Activated gamma-delta T cell (primary cell): ENCODE data around the gene GUCY1A2.

Source experiments
- DNase-seq: peaks from one replicate; lab custom pipeline; 2025; lab: John Stamatoyannopoulos, UW

Gene GUCY1A2

DNA sequence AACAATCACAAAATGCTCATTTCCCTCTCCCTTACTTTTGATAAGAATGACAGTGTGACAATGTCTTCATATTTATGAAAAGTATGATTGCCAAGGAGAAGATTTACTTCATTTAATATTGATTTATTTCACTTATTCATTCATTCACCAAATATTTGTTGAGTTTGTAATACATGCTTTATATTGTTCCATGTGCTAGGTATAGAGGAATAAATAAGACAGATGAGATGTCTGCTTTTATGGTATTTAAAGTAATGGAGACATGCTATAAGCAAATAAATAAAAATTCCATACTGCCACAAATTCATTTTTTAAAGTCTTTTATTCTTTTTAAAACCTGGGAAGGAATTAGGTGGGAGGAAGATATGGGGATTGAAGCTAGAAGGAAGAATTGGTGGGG is 289.4 kb downstream of the GUCY1A2 start:
- DNase-seq, result no peak

DNA sequence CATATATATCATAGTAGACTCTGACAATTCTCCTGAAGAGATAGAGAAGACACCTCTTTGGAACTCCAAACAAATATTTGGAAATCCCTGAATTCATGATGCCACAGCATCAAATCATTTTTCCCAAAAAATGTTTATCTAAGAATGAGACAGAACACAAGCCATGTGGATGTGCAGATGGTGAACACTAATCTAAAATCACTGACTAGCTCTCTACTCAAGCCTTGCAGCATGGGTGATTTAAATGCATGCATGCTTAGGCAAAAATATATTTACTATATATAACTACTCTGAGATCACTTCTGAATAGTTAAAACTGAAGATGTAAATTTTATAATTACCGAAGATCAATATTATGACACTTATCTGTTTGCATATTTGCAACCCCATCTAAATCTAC is 289.9 kb downstream of the GUCY1A2 start:
- DNase-seq, result no peak

DNA sequence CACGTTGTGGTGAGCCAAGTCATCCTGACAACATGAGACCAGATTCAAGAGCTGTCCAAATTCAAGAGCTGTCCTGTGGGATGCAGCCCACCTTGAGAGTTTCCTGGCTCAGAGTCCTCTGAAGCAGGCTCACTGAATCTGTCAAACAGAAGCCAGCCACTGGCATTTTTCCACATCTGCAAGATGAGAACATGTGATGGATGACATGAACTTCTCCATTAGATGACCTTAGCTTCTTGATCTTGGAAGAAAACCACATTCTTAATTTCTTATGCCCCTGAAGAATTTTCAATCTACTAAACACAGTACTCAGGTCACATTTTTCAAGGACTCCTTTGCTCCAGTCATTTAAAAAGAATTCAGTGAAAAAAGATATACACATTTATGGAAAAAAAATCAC is 291.0 kb downstream of the GUCY1A2 start:
- DNase-seq, result no peak

DNA sequence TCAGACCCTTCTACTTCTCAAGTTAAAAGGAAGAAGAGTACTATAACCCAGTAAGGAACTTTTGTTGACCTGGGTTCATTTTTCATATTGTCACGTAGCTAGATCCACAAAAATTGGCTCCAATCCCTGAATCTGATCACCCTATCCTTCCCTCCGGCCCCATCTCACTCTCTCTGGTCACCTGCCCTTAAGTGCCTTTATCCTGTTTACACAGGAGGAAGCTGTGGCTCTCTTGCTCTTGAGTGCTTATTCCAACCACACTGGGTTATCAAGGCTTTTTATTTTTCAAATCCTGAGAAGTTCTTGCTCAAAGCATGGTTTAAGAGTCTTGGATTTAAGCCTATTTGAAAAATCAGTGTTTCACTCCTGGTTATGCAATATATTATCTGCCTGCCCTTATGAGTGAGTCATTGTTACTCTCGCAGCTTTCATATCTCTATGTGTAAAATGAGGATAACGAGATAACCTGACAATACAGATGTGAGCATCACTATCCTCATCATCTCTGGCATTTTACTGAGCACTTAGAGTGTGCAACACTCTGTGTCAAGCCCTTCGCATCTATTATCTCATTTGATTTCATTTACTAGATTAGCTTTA is 293.9 kb downstream of the GUCY1A2 start:
- no peak for DNase-seq

DNA sequence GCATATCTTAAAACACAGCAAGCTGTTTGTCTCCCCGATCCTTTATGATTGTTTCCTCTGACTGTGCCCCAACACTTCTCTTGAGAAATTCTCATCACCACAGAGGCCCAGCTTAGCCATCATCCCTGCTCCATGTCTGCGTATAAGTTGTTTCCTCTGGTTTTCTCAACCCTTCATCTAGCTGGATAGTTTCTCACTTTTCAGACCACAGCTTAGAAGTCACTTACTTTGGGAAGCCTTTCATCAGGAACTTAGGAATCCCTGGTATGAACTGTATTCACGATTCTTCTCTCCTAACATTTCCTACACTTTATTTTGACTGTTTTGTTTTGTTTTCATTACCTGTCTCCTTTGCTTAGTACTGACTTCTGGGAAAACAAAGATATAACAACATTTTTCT is 295.2 kb downstream of the GUCY1A2 start:
- no peak for DNase-seq

DNA sequence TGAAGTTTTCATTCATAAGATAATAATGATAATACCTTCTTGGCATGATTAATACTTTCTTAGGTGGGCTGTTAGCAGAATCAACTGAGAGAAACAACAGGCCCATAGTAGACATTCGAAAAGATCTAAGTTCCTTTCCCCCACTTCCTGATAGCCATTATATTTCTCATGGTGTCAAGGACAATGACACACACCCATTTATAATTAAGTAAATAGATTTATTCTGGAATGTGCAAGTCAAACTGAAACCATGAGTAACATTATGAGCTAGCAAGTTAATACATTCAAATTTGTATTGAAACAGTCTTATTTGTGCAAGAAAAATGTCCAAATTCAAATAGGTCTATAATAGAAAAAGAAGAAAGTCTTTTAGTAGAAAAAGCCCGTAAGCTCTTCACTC is 301.1 kb downstream of the GUCY1A2 start:
- DNase-seq, result no peak

DNA sequence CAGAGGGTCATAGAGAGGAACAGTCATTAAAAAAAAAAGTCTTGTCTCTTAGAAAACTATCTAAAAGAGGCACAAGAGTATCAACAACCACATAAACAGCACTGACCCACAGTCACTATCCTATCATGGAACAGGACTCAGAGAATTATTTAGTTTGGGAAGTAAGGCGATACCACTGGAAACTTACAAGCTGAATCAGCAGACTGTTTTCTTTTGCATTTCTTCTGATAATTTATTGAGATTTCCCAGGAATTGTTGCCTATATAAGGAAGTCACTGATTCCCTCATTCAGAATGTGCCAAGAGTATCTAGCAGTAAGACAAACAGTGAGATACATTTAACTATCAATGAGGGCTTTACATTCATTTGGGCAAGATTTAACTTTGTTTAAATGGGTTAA is 304.1 kb downstream of the GUCY1A2 start:
- no peak for DNase-seq

DNA sequence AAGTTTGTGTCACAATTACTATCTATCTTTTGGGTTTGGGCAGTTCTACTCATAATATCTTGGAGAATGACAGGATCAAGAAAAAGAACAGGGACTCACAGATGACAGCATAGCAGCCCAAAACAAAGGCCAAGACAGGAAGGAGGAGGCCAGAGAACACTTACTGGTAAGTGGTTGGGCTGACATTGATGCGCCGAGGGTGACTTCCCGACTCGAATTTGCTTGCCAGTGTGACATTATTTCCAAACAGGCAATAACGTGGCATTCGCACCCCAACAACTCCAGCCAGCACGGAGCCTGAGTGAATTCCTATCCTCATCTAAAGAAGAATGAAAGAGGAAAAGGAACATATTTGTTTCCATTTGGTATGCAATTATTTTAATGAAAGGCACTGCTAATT is 309.9 kb downstream of the GUCY1A2 start:
- no peak for DNase-seq

DNA sequence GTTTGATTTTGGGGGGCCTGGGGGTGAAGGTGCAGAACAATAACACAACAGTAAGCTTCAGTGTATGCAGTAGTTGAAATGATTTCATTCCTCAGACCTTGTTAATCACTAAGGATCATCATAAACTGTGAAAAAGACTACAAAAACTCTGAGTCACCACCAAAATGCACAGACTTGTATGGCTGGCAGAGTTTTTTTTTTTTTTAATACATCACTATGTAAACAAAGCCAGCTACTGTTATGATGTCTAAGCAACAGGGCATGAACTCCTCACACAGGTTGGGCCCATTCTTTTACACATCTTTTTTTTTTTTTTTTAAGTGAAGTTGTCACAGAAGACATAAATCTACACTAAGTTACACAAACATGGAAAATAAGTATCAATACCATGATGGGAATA is 311.9 kb downstream of the GUCY1A2 start:
- no peak for DNase-seq

DNA sequence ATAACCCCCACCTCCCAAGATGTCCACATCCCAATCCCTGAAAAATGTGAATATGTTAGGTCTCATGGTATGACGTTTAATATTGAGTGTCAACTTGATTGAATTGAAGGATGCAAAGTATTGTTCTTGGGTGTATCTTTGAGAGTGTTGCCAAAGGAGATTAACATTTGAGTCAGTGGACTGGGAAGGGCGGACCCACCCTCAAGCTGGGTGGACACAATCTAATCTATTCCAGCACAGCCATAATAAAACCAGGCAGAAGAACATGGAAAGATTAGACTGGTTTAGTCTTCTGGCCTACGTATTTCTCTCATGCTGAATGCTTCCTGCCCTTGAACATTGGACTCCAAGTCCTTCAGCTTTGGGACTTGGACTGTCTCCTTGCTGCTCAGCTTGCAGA is 315.5 kb downstream of the GUCY1A2 start:
- DNase-seq, result no peak

DNA sequence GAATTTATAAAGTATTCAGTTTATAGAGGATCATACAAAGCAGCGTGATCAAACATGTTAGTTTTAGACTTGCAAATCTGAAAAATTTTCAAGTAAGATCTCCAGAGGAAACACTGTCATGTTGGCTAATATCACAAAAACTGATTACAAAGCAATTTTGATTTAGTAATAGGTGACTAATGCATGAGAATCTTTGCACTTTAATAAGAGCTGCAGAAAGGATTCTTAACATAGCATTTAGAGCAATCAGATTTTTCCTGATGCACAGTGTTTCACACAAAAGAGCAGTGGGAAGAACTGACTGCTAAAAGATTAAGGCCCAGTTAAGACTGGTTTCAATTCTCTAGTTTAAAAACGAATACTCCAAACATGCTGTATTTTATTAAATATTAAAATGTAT is 321.2 kb downstream of the GUCY1A2 start:
- no peak for DNase-seq

DNA sequence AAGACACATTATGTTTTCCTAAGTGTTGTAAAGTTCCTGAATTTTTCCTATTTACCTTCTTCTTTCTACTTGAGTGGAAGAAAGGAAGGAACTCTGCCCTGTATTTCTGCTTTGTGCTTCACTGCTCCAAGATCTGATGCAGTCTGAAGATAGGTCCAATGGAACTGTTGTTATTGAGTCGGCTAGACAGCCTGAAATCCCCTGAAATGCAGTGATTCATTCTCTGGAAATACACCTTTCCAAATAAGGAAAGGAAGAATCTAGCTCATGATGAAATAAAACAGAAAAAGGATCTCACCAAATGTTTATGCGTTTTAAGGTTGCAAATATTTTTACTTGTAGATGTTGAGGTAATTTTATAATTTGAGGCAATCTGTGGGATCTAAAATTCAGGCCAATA is 322.8 kb downstream of the GUCY1A2 start:
- DNase-seq, result no peak

DNA sequence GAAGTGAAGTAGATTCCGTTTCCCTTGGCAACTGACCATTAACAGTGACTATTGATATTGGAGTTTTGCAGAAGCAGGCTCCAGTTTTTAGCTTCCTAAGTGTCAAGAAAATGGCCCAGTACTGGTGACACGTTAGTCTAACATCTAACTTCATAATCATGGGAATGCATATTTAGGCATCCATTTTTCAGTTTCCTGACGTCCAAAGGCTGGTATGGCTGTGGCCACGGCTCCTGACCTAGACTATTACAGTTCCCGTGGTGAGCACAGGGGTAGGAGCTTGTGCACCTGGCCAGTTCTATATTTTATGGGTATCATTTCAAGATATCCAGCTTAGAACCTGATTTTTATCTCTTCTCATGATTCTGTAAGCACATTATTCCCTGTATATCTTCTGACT is 323.8 kb downstream of the GUCY1A2 start:
- DNase-seq, result no peak

DNA sequence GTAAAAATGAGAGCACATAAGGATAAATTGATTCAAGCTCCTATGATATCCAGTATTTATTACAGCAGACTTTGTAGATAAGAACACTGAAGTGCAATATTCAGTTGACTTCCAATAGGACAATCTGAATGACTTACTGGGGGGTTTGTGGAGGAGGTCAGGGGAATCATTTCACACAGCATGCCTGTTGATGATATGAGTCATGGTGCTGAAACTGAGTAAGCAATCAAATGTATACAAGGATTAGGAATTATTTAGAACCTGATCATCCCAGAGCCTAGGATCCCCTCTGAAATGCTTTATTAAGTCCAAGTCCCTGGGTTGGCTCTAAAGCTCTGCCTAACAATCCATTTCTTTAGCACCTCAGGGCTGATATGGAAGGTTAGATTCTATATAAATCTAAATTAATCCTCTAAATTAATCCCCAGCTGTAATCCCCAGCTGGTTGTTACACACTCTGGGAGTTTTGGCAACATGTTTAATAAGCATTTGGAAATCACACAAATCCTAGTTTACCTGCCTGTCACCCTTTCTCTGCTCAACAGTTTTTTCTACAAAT is 326.4 kb downstream of the GUCY1A2 start:
- no peak for DNase-seq

DNA sequence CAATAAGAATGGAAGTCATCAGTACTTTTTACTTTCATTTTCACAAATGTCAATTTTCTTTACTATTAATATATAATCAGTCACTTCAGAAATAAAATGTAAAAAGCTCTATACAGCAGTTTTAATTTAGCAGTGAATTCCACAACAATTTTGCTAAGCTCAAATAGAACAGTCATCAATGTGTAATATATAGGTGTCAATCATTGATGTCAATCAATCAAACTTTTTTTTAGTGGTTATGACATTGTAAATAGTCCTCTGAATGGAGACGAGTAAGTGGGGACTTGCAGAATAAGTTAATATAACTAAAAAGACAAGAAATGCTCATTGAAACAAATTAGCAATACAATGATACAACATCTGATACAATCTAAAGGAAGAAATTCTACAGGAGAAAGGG is 327.4 kb downstream of the GUCY1A2 start:
- no peak for DNase-seq

DNA sequence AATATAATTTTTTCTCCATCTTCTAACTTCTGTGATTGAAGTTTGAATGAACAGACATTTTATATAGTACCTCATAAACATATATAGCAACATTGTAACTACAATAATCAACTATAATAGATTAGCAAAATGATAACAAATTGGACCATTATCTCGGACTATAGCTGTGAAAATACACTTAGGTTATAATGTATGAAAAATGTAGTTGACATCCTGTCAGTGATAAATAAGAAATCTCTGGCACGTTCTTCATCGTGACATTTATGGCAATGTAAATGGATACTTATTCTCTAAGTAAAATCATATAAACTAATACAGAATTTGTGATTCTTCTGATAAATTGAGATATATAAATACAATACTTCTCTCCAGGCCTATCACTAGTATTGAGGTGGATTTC is 333.3 kb downstream of the GUCY1A2 start:
- DNase-seq, result no peak

DNA sequence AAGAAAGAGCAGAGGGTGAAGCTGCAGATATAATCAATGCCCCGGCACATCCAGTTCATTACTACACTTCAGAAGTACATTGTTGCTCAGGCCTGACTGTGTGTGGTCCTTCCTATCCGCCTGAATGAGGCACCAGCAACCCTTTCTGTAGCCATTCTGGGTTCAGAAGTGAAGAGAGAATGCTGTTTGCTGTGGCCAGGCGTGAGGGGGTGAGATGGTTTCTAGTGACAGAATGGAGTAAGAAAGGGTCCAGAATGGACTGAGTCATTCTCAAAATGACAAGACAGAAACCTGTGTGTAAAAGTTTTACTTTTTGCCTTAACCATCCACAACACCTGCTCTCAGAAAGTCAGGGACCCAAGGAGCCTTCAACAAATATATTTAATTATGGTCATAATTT is 334.8 kb downstream of the GUCY1A2 start:
- no peak for DNase-seq

DNA sequence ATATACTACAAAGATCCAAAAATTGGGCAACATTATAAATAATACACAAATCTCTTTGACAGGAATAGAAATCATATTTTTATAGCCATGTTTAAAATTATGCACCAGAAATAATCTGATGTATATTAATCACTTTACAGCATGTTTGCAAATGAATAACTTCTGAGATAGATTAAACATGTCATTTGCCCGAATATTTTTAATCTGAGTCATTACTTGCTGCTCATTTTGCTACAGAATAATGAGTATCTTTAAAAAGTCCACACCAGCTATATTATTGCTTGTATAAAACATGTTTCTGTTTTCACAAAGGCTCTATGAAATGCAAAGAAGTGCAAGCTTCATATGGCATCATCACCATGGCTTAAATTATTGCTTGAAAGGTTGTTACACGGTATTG is 336.8 kb downstream of the GUCY1A2 start:
- DNase-seq, result no peak

DNA sequence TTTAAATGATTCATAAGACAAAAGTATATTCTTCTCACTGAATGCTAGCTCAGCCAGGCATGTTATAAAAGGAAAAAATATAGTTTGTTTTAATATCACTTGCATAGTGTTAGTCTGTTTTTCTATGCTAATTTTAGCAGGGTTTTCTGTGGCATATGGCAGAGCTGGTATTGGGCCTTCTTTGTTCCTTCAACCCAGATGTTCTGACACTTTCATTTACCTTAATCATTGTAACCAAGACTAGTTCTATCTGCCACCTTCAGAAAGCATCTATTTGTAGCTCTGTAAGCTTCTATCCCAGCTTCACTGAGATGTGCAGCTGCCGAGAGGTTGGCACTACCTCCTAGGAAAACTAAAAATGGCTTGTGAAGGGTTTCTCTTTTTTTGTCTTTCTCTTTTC is 338.7 kb downstream of the GUCY1A2 start:
- no peak for DNase-seq

DNA sequence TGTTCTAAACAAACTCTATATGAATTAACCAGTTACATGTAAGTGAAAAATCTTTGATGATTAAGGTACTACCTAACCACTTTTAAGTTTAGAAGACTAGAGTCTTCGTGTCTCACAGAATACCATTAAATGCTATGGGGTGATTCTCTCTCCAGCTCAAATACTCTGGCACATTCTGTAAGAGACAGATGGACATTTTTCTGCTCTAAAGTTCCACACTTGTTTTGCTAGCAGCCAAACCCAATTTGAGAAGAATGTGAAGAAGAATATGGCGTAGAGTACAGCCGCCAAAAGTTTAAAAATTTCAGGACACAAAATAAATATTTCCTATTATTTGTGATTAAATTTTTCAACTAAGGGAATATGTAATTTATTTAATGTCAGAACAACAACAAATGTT is 339.1 kb downstream of the GUCY1A2 start:
- no peak for DNase-seq

DNA sequence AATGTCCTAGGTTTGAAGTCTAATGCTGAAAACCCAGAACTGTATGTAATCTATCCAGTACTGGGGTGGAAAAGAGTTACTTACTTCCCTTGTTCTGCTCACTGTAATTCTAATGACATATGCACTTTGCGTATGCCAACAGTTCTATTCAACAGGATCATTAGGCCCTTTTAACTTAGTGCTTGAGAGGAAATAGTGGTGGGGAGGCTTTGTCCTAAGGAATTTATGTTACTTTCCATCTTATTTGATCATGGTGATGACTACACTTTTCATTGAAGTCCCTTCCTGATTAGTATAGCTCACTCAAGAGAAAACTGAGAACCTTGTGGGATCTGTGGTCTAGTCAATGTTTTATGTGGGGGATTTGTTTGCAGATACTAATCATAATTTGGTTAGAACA is 348.2 kb downstream of the GUCY1A2 start:
- no peak for DNase-seq

DNA sequence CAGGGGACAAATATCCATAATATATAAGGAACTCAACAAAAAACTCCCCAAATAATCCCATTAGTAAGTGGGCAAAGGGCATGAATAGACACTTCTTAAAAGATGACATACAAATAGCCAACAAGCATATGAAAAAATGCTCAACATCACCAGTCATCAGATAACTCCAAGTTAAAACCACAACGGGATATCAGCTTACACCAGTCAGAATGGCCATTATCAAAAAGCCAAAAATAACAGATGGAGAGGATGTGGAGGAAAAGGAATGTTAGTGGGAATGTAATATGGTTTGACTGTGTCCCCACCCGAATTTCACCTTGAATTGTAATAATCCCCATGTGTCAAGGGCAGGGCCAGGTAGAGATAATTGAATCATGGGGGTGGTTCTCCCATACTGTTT is 350.1 kb downstream of the GUCY1A2 start:
- DNase-seq, result no peak

DNA sequence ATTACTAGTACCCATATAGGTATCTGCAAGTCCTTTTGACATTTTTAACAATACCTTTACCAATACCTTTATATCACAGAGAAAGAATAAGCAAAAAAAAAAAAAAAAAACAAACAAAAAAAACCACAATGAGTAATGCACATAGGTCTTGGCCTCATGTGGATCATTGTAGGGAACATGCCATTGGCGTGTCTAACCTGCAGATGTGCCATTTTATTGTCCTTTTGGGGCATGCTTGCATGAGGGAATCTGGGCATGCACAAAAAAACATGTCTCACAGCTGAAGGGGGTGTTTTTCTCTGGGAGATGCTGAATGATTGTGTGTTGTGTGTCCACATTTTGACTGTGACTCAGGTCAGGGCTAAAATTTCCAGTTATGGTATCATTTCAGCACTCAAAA is 361.6 kb downstream of the GUCY1A2 start:
- no peak for DNase-seq

DNA sequence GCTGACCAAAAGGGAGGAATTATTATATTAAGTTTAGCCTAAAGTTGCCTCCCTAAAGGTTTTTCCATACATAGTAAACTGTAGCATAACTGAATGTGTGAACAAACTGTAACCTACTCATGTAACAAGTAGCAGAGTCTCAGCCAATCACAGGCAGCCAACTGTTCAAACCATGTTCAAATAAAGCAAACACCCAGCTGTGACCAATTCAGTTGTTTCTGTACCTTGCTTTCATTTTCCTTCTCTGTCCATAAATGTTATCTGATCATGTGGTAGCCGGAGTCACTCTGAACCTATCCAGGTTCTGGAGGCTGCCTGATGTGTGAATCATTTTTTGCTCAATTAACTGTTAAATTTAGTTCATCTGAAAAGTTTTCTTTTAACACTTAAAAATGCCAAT is 373.5 kb downstream of the GUCY1A2 start:
- DNase-seq, result no peak

DNA sequence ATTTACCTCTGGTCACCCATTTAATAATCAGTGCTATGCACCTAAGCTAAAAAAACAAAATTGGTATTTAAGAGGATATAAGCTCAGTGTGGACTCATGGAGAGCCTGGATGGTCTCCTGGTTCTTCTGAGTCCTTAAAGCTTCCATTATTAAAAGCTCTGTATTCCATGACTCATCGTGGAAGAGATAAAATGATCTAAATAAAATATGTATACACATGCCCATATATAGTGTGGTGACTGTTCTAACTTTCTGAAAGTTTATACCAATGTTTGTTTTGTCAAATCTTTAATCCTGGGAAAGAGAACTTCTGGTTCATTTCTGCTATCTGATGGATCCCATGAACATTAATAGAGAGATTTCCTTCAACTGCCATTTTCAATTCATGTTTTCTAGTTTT is 375.9 kb downstream of the GUCY1A2 start:
- DNase-seq, result no peak
